ENCODE results near the gene PSMB3.

GRCh38 chr17:38773258-38773657 lies 20.7 kb downstream of the PSMB3 start:
- TF ChIP-seq, protein P1, sequence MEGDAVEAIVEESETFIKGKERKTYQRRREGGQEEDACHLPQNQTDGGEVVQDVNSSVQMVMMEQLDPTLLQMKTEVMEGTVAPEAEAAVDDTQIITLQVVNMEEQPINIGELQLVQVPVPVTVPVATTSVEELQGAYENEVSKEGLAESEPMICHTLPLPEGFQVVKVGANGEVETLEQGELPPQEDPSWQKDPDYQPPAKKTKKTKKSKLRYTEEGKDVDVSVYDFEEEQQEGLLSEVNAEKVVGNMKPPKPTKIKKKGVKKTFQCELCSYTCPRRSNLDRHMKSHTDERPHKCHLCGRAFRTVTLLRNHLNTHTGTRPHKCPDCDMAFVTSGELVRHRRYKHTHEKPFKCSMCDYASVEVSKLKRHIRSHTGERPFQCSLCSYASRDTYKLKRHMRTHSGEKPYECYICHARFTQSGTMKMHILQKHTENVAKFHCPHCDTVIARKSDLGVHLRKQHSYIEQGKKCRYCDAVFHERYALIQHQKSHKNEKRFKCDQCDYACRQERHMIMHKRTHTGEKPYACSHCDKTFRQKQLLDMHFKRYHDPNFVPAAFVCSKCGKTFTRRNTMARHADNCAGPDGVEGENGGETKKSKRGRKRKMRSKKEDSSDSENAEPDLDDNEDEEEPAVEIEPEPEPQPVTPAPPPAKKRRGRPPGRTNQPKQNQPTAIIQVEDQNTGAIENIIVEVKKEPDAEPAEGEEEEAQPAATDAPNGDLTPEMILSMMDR (conservative IDR thresholded peaks at IDR 0.05; ENCODE audit: low read length): no peak
- no peak for TF ChIP-seq EZH2phosphoT487 (IDR thresholded peaks at IDR 0.05; ENCODE audit: borderline replicate concordance, low read depth, low read length)
